Stimulated activated CD4-positive, alpha-beta T cell treated with anti-CD3 and anti-CD28 coated beads, Interleukin-1b, Interleukin-23, amount 100 ng/mL, for 24 hours (primary cell): Measurements from ENCODE around the gene PNMA3.
"Not testable (repeated sequence)": the region's sequence is repeated elsewhere in the genome, so short reads cannot be mapped to it uniquely, and the experiment has no call there.

Experiments used
- DNase-seq, 4 experiments: peaks; one replicate each; pipeline ENCODE4 v3.0.0-alpha.2; 2020; ENCODE audit warnings: low read depth in 4 of 4, low spot score in 1 of 4

The PNMA3 gene

DNA sequence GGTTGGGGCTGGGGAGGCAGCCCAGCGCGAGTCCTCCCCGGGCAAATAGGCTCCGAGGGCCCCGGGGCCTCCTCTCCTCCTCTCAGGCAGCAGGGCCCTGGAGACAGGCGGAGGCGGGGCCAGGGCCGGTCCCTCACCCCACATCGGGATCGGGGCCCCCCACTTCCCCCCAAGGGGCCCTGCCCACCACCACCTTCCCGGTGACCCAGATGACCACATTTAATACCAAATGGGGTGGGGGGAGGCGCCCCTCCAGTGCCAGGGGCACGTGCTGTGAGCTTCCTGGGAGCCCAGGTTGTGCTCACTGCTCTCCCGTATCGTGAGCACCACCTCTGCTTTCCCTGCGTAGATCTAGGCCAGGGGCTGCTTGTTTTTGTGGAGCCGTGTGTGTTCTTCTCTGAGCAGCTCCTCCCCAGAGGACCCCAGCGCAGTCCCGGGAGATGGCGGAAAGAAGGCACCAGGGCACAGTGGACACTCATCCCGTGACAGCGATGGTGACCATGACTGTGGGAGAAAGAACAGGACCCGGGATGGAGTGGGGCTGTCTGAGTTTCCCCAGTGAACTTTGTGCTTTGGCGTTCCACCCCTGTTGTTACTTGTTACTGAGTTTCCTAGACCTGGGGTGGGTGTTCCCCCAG is 18.1 kb downstream of the PNMA3 start:
- DNase-seq: no peak

DNA sequence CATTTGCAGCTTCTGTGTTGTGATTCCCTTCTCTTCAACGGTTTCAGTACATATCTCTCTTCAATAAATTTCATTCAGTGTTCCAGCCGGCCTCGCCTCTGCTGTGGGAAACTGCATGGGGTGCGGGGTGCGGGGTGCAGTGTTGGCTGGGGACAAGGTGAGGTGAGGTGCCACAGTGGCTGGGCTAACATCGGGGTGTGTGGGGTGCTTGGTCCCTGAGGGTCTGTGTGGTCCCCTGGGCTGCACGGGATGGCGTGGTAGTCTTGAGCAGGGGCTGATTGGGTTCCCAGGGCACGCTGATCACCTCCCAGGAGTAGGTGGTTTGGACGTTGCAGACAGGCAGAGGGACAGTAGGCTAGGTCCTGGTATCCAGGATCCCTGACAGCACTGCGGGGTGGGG is 18.7 kb downstream of the PNMA3 start:
- no peak for DNase-seq

DNA sequence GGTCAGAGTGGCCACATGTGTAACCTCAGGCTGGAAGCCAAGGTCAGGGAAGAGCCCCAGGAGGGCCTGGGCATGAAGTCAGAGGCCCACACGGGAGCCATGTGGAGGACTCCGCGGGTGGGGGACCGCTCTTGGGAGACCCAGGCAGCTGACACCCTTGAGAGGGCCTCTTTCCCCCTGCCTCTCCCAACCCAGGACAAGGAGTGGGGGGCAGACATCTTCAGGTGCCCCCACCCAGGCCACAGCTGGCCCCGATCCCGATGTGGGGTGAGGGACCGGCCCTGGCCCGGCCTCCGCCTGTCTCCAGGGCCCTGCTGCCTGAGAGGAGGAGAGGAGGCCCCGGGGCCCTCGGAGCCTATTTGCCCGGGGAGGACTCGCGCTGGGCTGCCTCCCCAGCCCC is 19.1 kb downstream of the PNMA3 start:
- DNase-seq: no peak

DNA sequence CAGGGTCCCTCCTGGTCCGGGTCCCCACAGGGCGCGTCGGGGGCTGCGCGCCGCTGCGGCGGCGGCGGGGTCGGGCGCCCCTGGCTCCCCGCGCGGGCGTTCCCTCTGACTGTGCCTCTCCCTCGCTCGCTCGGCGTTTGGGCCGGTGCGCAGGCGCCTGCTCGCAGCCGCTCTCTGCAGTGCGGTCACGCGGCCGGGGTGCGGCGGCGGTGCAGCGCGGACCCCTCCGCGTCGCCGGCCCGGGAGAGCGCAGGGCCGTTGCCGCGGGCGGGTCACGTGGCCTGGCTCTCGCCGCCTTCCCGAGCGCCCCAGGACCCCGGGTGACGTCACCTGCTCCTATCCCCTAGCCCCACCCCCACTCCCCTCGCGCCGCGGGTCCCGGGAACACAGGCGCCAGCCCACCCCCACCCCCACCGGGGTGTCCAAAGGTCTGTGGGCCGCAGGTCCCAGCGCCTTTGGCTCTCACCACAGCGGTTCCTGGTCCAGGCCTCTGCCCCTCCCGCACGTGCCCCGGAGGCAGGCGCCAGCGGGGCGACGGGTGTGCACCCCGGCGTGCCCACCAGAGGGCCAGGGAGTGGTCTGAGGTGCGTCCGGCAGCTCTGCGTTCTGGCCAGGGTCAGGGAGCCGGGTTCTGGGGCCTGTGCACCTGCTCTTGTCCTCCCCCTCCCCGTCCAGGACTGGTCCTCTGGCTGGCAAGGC is 21.3 kb downstream of the PNMA3 start:
- DNase-seq: not testable (repeated sequence)

DNA sequence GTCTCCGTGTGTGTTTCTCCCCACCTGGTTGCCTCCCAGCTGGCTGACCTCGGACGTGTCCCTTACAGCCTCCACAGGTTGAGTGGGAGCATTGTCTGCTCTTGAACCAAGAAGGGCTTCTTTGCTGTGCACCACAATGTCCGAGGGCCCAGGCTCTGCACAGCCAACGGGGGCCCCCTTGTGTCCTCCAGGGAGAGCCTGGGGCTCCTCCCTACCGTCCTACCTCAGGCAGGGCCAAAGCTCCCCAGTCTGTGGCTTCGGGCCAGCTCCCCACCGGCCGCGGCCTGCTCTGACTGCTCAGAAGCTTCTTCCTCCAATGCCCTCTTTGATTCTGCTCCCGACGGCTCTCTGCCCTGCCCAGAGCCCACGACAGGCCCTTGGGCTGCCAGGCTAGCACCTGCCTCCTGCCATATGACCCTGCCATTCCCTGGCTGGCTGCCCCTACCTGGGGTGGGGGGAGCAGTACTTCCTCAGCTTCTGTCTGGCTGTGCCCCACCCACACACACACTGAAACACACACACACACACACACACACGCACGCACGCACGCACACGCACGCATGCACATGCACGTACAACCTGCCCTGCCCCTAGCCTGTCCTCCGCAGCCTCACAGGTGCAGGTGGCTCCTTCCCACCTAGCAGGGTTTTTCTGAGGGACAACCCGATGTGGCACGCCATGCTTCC is 27.1 kb downstream of the PNMA3 start:
- not testable (repeated sequence) for DNase-seq

DNA sequence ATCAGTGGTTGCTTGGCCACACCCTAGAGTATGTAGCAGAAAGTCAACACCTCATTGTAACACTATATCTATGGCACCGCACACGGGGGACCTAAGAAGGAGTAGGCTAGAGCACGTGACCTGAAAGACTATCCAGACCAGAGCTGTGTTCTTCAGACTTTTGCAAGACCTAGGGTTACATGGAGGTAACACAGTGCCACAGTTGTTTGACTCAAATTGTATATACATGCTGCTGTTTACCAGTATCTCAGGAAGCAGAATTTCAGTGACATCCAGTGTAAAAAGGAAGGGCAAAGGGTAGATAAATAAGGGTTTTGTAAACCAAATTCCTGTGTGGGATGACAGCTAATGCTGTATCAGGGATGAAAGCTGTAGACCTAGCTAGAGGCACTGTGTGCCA is 46.1 kb downstream of the PNMA3 start:
- DNase-seq: no peak

DNA sequence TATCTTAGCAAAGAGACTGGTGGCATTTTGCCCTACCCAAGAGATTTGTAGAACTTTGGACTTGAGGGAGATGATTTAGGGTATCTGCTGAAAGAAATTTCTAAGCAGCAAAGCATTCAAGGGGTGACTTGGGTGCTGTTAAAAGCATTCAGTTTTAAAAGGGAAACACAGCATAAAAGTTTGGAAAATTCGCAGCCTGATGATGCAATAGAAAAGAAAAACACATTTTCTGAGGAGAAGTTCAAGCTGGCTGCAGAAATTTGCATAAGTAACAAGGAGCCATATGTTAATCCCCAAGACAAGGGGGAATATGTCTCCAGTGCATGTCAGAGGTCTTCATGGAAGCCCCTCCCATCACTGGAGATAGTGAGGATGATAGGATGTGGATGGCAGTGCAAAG is 48.7 kb downstream of the PNMA3 start:
- DNase-seq: not testable (repeated sequence)

DNA sequence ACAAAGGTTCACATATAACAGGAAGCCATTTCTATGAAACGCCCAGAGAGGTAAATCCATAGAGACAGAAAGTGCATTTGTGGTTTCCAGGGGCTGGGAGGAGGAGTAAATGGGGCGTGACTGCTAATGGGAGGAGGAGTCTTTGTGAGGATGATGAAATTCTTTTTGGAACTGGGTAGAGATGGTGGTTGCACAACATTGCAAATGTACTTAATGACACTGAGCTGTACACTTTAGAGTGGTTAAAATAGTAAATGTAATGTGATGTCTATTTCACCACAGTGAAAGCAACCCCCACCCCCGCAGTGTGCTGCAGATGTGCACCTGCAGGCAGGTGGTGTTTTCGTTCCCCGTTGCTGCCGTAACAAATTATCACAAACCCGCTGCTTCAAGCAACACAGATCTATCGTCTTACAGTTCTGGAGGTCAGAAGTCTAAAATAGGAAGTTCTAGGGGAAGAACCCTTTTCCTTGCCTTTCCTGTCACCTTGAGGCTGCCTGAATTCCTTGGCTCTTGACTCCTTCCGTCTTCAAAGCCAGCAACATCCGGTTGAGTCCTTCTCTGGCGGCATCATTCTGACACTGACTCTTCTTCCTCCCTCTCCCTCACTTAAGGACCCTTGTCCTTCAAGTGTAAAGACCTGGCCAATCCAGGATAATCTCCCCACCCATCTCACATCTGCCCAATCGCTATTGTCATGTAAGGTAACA is 50.0 kb downstream of the PNMA3 start:
- not testable (repeated sequence) for DNase-seq
